H9 (cell line): ENCODE results near the gene TRMT112. TPM values are rescaled to one million over a fixed set of nuclear protein-coding genes. Genes with fewer than 3 reads are reported as not detected.

ENCODE experiments used
- DNase-seq: peaks from one replicate; pipeline ENCODE4 v3.0.0-alpha.2; 2017
- H2AFZ ChIP-seq: one replicate; pipeline ENCODE4 v1.6.1; 2013; ENCODE audit warnings: mild to moderate bottlenecking, low read length, control low read depth, moderate library complexity
- H2AK5ac ChIP-seq: 2 replicates; pipeline ENCODE4 v1.6.1; 2013; ENCODE audit warnings: low read length, control low read depth, mixed read lengths; ENCODE audit not compliant: insufficient read length
- H2BK120ac ChIP-seq: one replicate; pipeline ENCODE4 v1.6.1; 2013; ENCODE audit warnings: low read depth, mild to moderate bottlenecking, low read length, control low read depth, inconsistent platforms; ENCODE audit not compliant: poor library complexity, severe bottlenecking
- H2BK12ac ChIP-seq: 2 replicates; pipeline ENCODE4 v1.6.1; 2013; ENCODE audit warnings: low read length, control low read depth, mixed read lengths, low read depth; ENCODE audit not compliant: insufficient read length
- H2BK15ac ChIP-seq: 2 replicates; pipeline ENCODE4 v1.6.1; 2013; ENCODE audit warnings: low read depth, low read length, control low read depth
- H2BK20ac ChIP-seq: one replicate; pipeline ENCODE4 v1.6.1; 2013; ENCODE audit warnings: low read depth, mild to moderate bottlenecking, low read length, control low read depth, inconsistent platforms; ENCODE audit not compliant: poor library complexity, severe bottlenecking
- H2BK5ac ChIP-seq: 2 replicates; pipeline ENCODE4 v1.6.1; 2013; ENCODE audit warnings: low read length, control low read depth, mixed read lengths; ENCODE audit not compliant: insufficient read length
- H3K14ac ChIP-seq: 2 replicates; pipeline ENCODE4 v1.6.1; 2013; ENCODE audit warnings: low read length, control low read depth; ENCODE audit not compliant: insufficient read depth
- H3K18ac ChIP-seq: 2 replicates; pipeline ENCODE4 v1.6.1; 2013; ENCODE audit warnings: low read depth, mild to moderate bottlenecking, mixed read lengths, low read length, control low read depth; ENCODE audit not compliant: insufficient read length
- H3K23ac ChIP-seq: 2 replicates; pipeline ENCODE4 v1.6.1; 2013; ENCODE audit warnings: low read length, control low read depth, mixed read lengths, low read depth; ENCODE audit not compliant: insufficient read length
- H3K23me2 ChIP-seq: 2 replicates; pipeline ENCODE4 v1.6.1; 2013; ENCODE audit warnings: low read depth, mild to moderate bottlenecking, mixed read lengths, low read length, control low read depth; ENCODE audit not compliant: insufficient read length, poor library complexity, severe bottlenecking
- H3K27ac ChIP-seq: 2 replicates; pipeline ENCODE4 v1.5.1; 2013; ENCODE audit warnings: low read length, control low read depth, mixed read lengths, low read depth; ENCODE audit not compliant: insufficient read length
- H3K27me3 ChIP-seq: 2 replicates; pipeline ENCODE4 v1.6.1; 2013; ENCODE audit warnings: low read length, control low read depth, inconsistent platforms; ENCODE audit not compliant: insufficient read depth
- H3K4ac ChIP-seq: 2 replicates; pipeline ENCODE4 v1.6.1; 2013; ENCODE audit warnings: low read depth, mild to moderate bottlenecking, control low read depth, inconsistent platforms, low read length, moderate library complexity
- H3K4me1 ChIP-seq: 2 replicates; pipeline ENCODE4 v1.6.1; 2013; ENCODE audit warnings: low read length, control low read depth, inconsistent platforms; ENCODE audit not compliant: insufficient read depth
- H3K4me2 ChIP-seq: 2 replicates; pipeline ENCODE4 v1.6.1; 2013; ENCODE audit warnings: low read length, control low read depth, mixed read lengths; ENCODE audit not compliant: insufficient read length, insufficient read depth
- H3K56ac ChIP-seq: 2 replicates; pipeline ENCODE4 v1.6.1; 2013; ENCODE audit warnings: low read depth, mild to moderate bottlenecking, mixed read lengths, low read length, control low read depth; ENCODE audit not compliant: insufficient read length
- H3K79me1 ChIP-seq: 2 replicates; pipeline ENCODE4 v1.6.1; 2013; ENCODE audit warnings: low read depth, mild to moderate bottlenecking, moderate library complexity, low read length, control low read depth, inconsistent platforms; ENCODE audit not compliant: insufficient read depth, poor library complexity, severe bottlenecking
- H3K79me2 ChIP-seq: 2 replicates; pipeline ENCODE4 v1.6.1; 2013; ENCODE audit warnings: low read length, control low read depth, inconsistent platforms; ENCODE audit not compliant: insufficient read depth
- H3K9ac ChIP-seq: 2 replicates; pipeline ENCODE4 v1.6.1; 2013; ENCODE audit warnings: low read length, control low read depth, mixed read lengths; ENCODE audit not compliant: insufficient read length; ENCODE audit errors: extremely low read depth
- H3K9me3 ChIP-seq: one replicate; pipeline ENCODE4 v1.6.1; 2013; ENCODE audit warnings: low read depth, low read length, inconsistent platforms; ENCODE audit not compliant: control insufficient read depth
- H3T11ph ChIP-seq: one replicate; pipeline ENCODE4 v1.6.1; 2013; ENCODE audit warnings: mild to moderate bottlenecking, low read length, control low read depth, inconsistent platforms
- H4K20me1 ChIP-seq: one replicate; pipeline ENCODE4 v1.6.1; 2013; ENCODE audit not compliant: control insufficient read depth, insufficient read length, insufficient read depth
- H4K5ac ChIP-seq: 2 replicates; pipeline ENCODE4 v1.6.1; 2013; ENCODE audit warnings: low read depth, mild to moderate bottlenecking, mixed read lengths, low read length, control low read depth; ENCODE audit not compliant: insufficient read length
- H4K8ac ChIP-seq: replicated peaks from 2 replicates; pipeline ENCODE4 v1.6.1; 2013; ENCODE audit warnings: low read length, control low read depth, mixed read lengths, low read depth; ENCODE audit not compliant: insufficient read length
- H4K91ac ChIP-seq: 2 replicates; pipeline ENCODE4 v1.6.1; 2013; ENCODE audit warnings: low read depth, mild to moderate bottlenecking, moderate library complexity, mixed read lengths, low read length, control low read depth; ENCODE audit not compliant: insufficient read length
- H3K27ac Mint-ChIP-seq, 3 experiments: 2 replicates in 2 of 3; 3 replicates in 1 of 3; pipeline ENCODE4 v1.8.0; 2020 to 2021; ENCODE audit warnings: mixed read lengths in 3 of 3, mild to moderate bottlenecking in 1 of 3, moderate library complexity in 1 of 3
- H3K27me3 Mint-ChIP-seq: 2 replicates; pipeline ENCODE4 v1.8.0; 2021; ENCODE audit warnings: low read depth, mild to moderate bottlenecking, moderate library complexity, mixed read lengths
- H3K36me3 Mint-ChIP-seq, 3 experiments: 2 replicates in 2 of 3; 3 replicates in 1 of 3; pipeline ENCODE4 v1.8.0; 2020 to 2021; ENCODE audit warnings: low read depth in 3 of 3, mixed read lengths in 3 of 3; ENCODE audit not compliant: insufficient read depth in 1 of 3
- H3K4me1 Mint-ChIP-seq, 2 experiments: 2 replicates each; pipeline ENCODE4 v1.8.0; 2020; ENCODE audit warnings: mixed read lengths in 2 of 2
- H3K4me3 Mint-ChIP-seq, 2 experiments: 2 replicates in 1 of 2; 3 replicates in 1 of 2; pipeline ENCODE4 v1.8.0; 2020 to 2021; ENCODE audit warnings: mild to moderate bottlenecking in 2 of 2, mixed read lengths in 2 of 2, moderate library complexity in 1 of 2
- H3K9me3 Mint-ChIP-seq, 2 experiments: 2 replicates in 1 of 2; 3 replicates in 1 of 2; pipeline ENCODE4 v1.8.0; 2020; ENCODE audit warnings: mild to moderate bottlenecking in 2 of 2, mixed read lengths in 2 of 2, moderate library complexity in 1 of 2
- CTCF ChIP-seq: fragments of 200-600 bp; sonication (generic); conservative IDR thresholded peaks from 3 replicates; pipeline ENCODE4 v1.8.0; 2021; ENCODE audit warnings: antibody characterized with exemption, mild to moderate bottlenecking
- WGBS: extraction: QIAGEN DNeasy Blood & Tissue Kit; methylation state at CpG from one replicate; pipeline ENCODE4 v1.1.7; 2013; ENCODE audit warnings: missing lambda C conversion rate, low lambda C conversion rate, mixed read lengths; ENCODE audit not compliant: insufficient read length; ENCODE audit errors: extremely low coverage; 5-methylcytosine and 5-hydroxymethylcytosine counted together
- total RNA-seq: library from RNA; stranded (reverse); gene quantifications from 2 replicates; pipeline ENCODE4 v1.2.1, GENCODE V29; 2021

Gene TRMT112
- total RNA-seq, 1 experiment from 2014 or later, result 315 TPM

GRCh38 chr11:64347193-64347867 lies 30.0 kb upstream of the TRMT112 start:
- Mint-ChIP-seq H3K4me1 (peaks cover 2 to 20% of the 10 kb centered on the region in 2 experiments; a peak in 3 of 4 replicates), H3K27ac (no peak overlapping the region), H3K27me3 (peaks cover 1% of the 10 kb centered on the region; the same call in 1 of the 2 replicates), H3K9me3 (no peaks in the 10 kb centered on the region), H3K36me3 (peaks cover 0 to 2% (median 0%) of the 10 kb centered on the region in 3 experiments; a peak in 1 of 7 replicates), H3K4me3 (no peak overlapping the region)
- Histone ChIP-seq H2BK15ac (no peak overlapping the region), H3K79me1 (no peaks in the 10 kb centered on the region), H3K56ac (no peak overlapping the region), H2BK12ac (no peak overlapping the region), H4K5ac (no peak overlapping the region), H3T11ph (no peak overlapping the region), H2AFZ (no peak overlapping the region), H4K8ac (no peak overlapping the region), H3K23ac (no peak overlapping the region), H2BK120ac (no peak overlapping the region), H3K4me2 (no peak overlapping the region), H3K27me3 (no peaks in the 10 kb centered on the region), H3K4me1 (peaks cover 2% of the 10 kb centered on the region; the same call in 1 of the 2 replicates), H3K4ac (no peak overlapping the region), H2AK5ac (no peak overlapping the region), H4K20me1 (peaks cover 3% of the 10 kb centered on the region), H3K18ac (no peak overlapping the region), H3K9ac (no peak overlapping the region), H3K14ac (no peak overlapping the region), H3K9me3 (no peaks in the 10 kb centered on the region), H4K91ac (no peak overlapping the region), H2BK5ac (no peak overlapping the region), H3K27ac (no peak overlapping the region), H3K79me2 (no peaks in the 10 kb centered on the region), H2BK20ac (no peak overlapping the region), H3K23me2 (peaks cover 1% of the 10 kb centered on the region)
- no peak for TF ChIP-seq CTCF
- DNase-seq, result no peak
- no CpG with 5 or more reads among the region's 12 CpGs for WGBS
